HepG2 (cell line): ENCODE data around the gene FNDC8. TPM values are rescaled to one million over a fixed set of nuclear protein-coding genes. Genes with fewer than 3 reads are reported as not detected.
A peak's percentile ranks its signal among the peaks of the same experiment; 100 is the strongest.

ENCODE experiments used
- ASH2L ChIP-seq: fragments of 300-600, 200-600 bp; sonication (generic); IDR thresholded peaks from 2 replicates; pipeline ENCODE4 v1.7.0; 2017; ENCODE audit warnings: low read depth, mild to moderate bottlenecking, moderate library complexity, mixed read lengths, low read length; ENCODE audit not compliant: insufficient read length
- DDIT3 ChIP-seq: sonication (generic); formaldehyde crosslinking; IDR thresholded peaks from 2 replicates; pipeline ENCODE4 v1.4.0; 2020; ENCODE audit warnings: mild to moderate bottlenecking, missing genetic modification reagents
- FOXA1 ChIP-seq, 2 experiments: fragments of 450-650 bp in 1 of 2; sonication (generic) in 1 of 2; formaldehyde crosslinking in 1 of 2; IDR thresholded peaks; 2 replicates each; pipeline versions ENCODE4 v1.4.0 to v1.6.1; 2016 to 2020; ENCODE audit warnings: missing genetic modification reagents in 1 of 2
- FOXJ3 ChIP-seq: sonication (generic); formaldehyde crosslinking; IDR thresholded peaks from 2 replicates; pipeline ENCODE4 v1.4.0; 2020; ENCODE audit warnings: missing genetic modification reagents, mild to moderate bottlenecking, borderline replicate concordance
- HDAC6 ChIP-seq: fragments of 200-600 bp; sonication (generic); IDR thresholded peaks from 2 replicates; pipeline ENCODE4 v1.7.0; 2017; ENCODE audit warnings: mild to moderate bottlenecking, antibody characterized with exemption, low read length, low read depth
- JUND ChIP-seq: sonication (generic); formaldehyde crosslinking; IDR thresholded peaks from 2 replicates; pipeline ENCODE4 v1.8.0; 2022; ENCODE audit warnings: mild to moderate bottlenecking, missing genetic modification reagents
- KLF15 ChIP-seq: sonication (generic); formaldehyde crosslinking; IDR thresholded peaks from 2 replicates; pipeline ENCODE4 v1.8.1; 2023; ENCODE audit warnings: borderline replicate concordance, mild to moderate bottlenecking, inconsistent platforms, missing genetic modification reagents, mixed read lengths
- MLXIP ChIP-seq: sonication (generic); formaldehyde crosslinking; IDR thresholded peaks from 2 replicates; pipeline ENCODE4 v1.9.0; 2021; ENCODE audit warnings: missing genetic modification reagents, borderline replicate concordance
- NAIF1 ChIP-seq: sonication (generic); formaldehyde crosslinking; IDR thresholded peaks from 2 replicates; pipeline ENCODE4 v1.5.0; 2020; ENCODE audit warnings: mild to moderate bottlenecking, missing genetic modification reagents, borderline replicate concordance
- NFE2 ChIP-seq: sonication (generic); formaldehyde crosslinking; IDR thresholded peaks from 2 replicates; pipeline ENCODE4 v1.4.0; 2020; ENCODE audit warnings: missing genetic modification reagents
- NR2F6 ChIP-seq, 2 experiments: IDR thresholded peaks; 2 replicates each; pipeline ENCODE4 v1.6.1; 2016; ENCODE audit warnings: antibody characterized with exemption in 1 of 2, mild to moderate bottlenecking in 1 of 2
- PHF8 ChIP-seq: sonication (generic); formaldehyde crosslinking; IDR thresholded peaks from 2 replicates; pipeline ENCODE4 v1.5.0; 2020; ENCODE audit warnings: missing genetic modification reagents
- PRMT3 ChIP-seq: sonication (generic); formaldehyde crosslinking; IDR thresholded peaks from 2 replicates; pipeline ENCODE4 v1.8.1; 2022; ENCODE audit warnings: low read depth, mild to moderate bottlenecking, moderate library complexity, missing genetic modification reagents, borderline replicate concordance
- RFXANK ChIP-seq: IDR thresholded peaks from 2 replicates; pipeline ENCODE4 v1.6.1; 2016
- SMAD3 ChIP-seq: sonication (generic); formaldehyde crosslinking; IDR thresholded peaks from 2 replicates; pipeline ENCODE4 v1.4.0; 2020; ENCODE audit warnings: missing genetic modification reagents
- ZBTB10 ChIP-seq: sonication (generic); formaldehyde crosslinking; IDR thresholded peaks from 2 replicates; pipeline ENCODE4 v1.4.0; 2020; ENCODE audit warnings: missing genetic modification reagents, borderline replicate concordance
- ZNF12 ChIP-seq: sonication (generic); formaldehyde crosslinking; IDR thresholded peaks from 2 replicates; pipeline ENCODE4 v1.5.0; 2020; ENCODE audit warnings: missing genetic modification reagents
- ZNF687 ChIP-seq: sonication (generic); formaldehyde crosslinking; IDR thresholded peaks from 2 replicates; pipeline ENCODE4 v1.5.1; 2020; ENCODE audit warnings: mild to moderate bottlenecking, missing genetic modification reagents, moderate library complexity
- ZNF7 ChIP-seq: IDR thresholded peaks from 2 replicates; pipeline ENCODE4 v1.6.1; 2016; ENCODE audit warnings: missing biosample characterization, missing genetic modification reagents
- ZNF768 ChIP-seq: sonication (generic); formaldehyde crosslinking; IDR thresholded peaks from 2 replicates; pipeline ENCODE4 v1.4.0; 2020; ENCODE audit warnings: missing genetic modification reagents
- polyA plus RNA-seq, 8 experiments: library from polyadenylated mRNA; depleted of rRNA in 3 of 8; stranded (reverse) in 7 of 8; unstranded in 1 of 8; fragments of >200 nt; fragmentation: Illumina TruSeq in 4 of 8; extraction: Trizol in 4 of 8; gene quantifications; 2 replicates each; pipeline versions ENCODE4 v1.2.1 to v1.2.3, GENCODE V29; 2011 to 2016; ENCODE audit warnings: low read depth in 4 of 8, missing spikeins in 1 of 8, mixed read lengths in 1 of 8; ENCODE audit not compliant: insufficient read depth in 1 of 8
- total RNA-seq, 5 experiments: library from RNA; depleted of rRNA; stranded (reverse); fragments of >200 nt; fragmentation: Illumina TruSeq; extraction: Trizol; gene quantifications; 2 replicates each; pipeline ENCODE4 v1.2.3, GENCODE V29; 2016; ENCODE audit warnings: low read depth in 1 of 5

FNDC8 gene
- total and polyA plus RNA-seq, 2 of the 13 experiments (the other 11 are each of a cell fraction or from before 2014, with no cell fraction given), result not detected

- TF ChIP-seq DDIT3 (CRISPR knock-in tag), result no peak
- no peak for TF ChIP-seq ZNF768
- no peak for TF ChIP-seq ZNF7 (CRISPR knock-in tag)
- no peak for TF ChIP-seq PRMT3 (CRISPR knock-in tag)
- TF ChIP-seq RFXANK (CRISPR knock-in tag), result no peak
- peak; percentile 85 for TF ChIP-seq NFE2
- TF ChIP-seq ZBTB10, result no peak
- no peak for TF ChIP-seq SMAD3 (CRISPR knock-in tag)
- no peak for TF ChIP-seq ZNF12 (CRISPR knock-in tag)
- TF ChIP-seq NAIF1 (CRISPR knock-in tag), result no peak
- no peak for TF ChIP-seq JUND (CRISPR knock-in tag)
- TF ChIP-seq PHF8, result no peak
- TF ChIP-seq HDAC6, result no peak
- TF ChIP-seq ZNF687 (CRISPR knock-in tag), result peak; percentile 5; the same call in 1 of the 2 replicates
- no peak for TF ChIP-seq FOXA1 (IDR thresholded peaks at IDR 0.05)
- no peak for TF ChIP-seq FOXA1 (CRISPR knock-in tag; IDR thresholded peaks at IDR 0.05)
- TF ChIP-seq NR2F6 (IDR thresholded peaks at IDR 0.05), result no peak
- TF ChIP-seq NR2F6 (CRISPR knock-in tag; IDR thresholded peaks at IDR 0.05), result no peak
- TF ChIP-seq KLF15, result no peak
- TF ChIP-seq FOXJ3, result no peak
- TF ChIP-seq ASH2L, result no peak
- TF ChIP-seq MLXIP (CRISPR knock-in tag), result no peak
Measured at GRCh38 chr17:35089586-35090296, 31.7 kb upstream of the FNDC8 start (continued).
